ENCODE results near the gene PPARD.

Gene PPARD

GRCh38 chr6:35358086-35358485 is 15.7 kb downstream of the PPARD start:
- DNase-seq = no peak

GRCh38 chr6:35359346-35359743 is 17.0 kb downstream of the PPARD start:
- DNase-seq = no peak

- no peak for DNase-seq
These were observed 17.5 kb downstream of the PPARD start for GRCh38 chr6:35359744-35360348.

- no peak for DNase-seq
These were observed 18.2 kb downstream of the PPARD start for GRCh38 chr6:35360349-35361138.

- no peak for DNase-seq
These were observed 19.8 kb downstream of the PPARD start for GRCh38 chr6:35362200-35362599.

- no peak for DNase-seq
These were observed 21.0 kb downstream of the PPARD start for GRCh38 chr6:35363293-35363750.

GRCh38 chr6:35365594-35366203 is 23.3 kb downstream of the PPARD start:
- no peak for DNase-seq

GRCh38 chr6:35366204-35366596 is 23.8 kb downstream of the PPARD start:
- DNase-seq = no peak

GRCh38 chr6:35367646-35368037 is 25.3 kb downstream of the PPARD start:
- no peak for DNase-seq

- no peak for DNase-seq
These were observed 25.9 kb downstream of the PPARD start for GRCh38 chr6:35368038-35368887.

GRCh38 chr6:35370124-35370741 is 27.9 kb downstream of the PPARD start:
- peak; percentile 15 for DNase-seq

GRCh38 chr6:35370785-35371493 is 28.6 kb downstream of the PPARD start:
- DNase-seq = no peak

- DNase-seq = no peak
These were observed 29.3 kb downstream of the PPARD start for GRCh38 chr6:35371494-35372262.

GRCh38 chr6:35372633-35373032 is 30.3 kb downstream of the PPARD start:
- DNase-seq = no peak

- no peak for DNase-seq
These were observed 33.9 kb downstream of the PPARD start for GRCh38 chr6:35376281-35376680.

GRCh38 chr6:35377002-35377401 is 34.6 kb downstream of the PPARD start:
- no peak for DNase-seq

GRCh38 chr6:35378261-35378660 is 35.9 kb downstream of the PPARD start:
- no peak for DNase-seq

- no peak for DNase-seq
These were observed 38.8 kb downstream of the PPARD start for GRCh38 chr6:35381132-35381531.

- no peak for DNase-seq
These were observed 39.7 kb downstream of the PPARD start for GRCh38 chr6:35382015-35382414.

- DNase-seq = no peak
These were observed 43.3 kb downstream of the PPARD start for GRCh38 chr6:35385457-35386202.
